HG03354 (cell line): ENCODE measurements around the gene ME1.
A peak's percentile ranks its signal among the peaks of the same experiment; 100 is the strongest.

ENCODE experiments used
- ATAC-seq: cut with Tn5 transposase; IDR thresholded peaks from one replicate; pipeline ENCODE4 v1.9.1; 2021; ENCODE audit warnings: mild to moderate bottlenecking; ENCODE audit not compliant: unreplicated experiment, poor library complexity, severe bottlenecking

The ME1 gene

GRCh38 chr6:83433177-83433576 lies 2.3 kb upstream of the ME1 start:
- ATAC-seq, result no peak

- no peak for ATAC-seq
Measured at GRCh38 chr6:83432636-83433035, 1.8 kb upstream of the ME1 start.

GRCh38 chr6:83431545-83432155 lies 799 bp upstream of the ME1 start:
- no peak for ATAC-seq

DNA sequence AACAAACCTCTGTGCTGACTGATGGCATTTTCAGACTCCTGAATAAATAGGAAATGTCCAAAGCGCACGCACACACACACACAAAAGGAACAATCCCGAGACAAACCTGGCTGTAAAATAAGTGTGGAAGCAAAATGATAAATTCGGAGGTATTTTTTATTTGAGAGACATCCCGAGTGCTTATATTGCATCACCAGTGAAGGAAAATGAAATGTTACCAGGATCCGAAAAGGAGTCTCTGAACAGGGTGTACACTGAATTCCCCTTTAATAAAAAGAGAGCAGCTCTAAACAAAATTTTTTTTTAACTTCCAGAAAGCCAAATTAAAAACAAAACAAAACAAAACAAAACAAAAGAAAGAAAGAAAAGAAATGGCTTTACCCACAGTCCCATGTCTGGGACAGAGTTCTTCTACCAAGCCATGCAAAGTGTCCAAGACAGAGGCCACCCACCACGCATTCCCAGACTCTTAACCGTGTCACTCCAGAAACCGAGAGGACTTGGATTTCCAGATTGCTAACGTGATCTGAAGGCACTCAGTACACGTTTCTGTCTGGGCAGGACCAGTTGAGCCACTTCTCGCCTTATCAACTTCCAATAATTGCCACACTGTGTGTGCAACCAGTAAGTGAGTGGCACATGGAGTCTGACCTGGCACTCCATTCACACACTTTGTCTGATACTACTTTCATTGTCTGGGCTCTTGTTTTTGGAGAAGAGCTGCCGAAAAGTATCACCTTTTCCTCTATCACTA lies 817 bp downstream of the ME1 start:
- peak; percentile 9 for ATAC-seq

- no peak for ATAC-seq
Measured at GRCh38 chr6:83429269-83429668, 1.6 kb downstream of the ME1 start.

GRCh38 chr6:83424392-83425018 lies 6.3 kb downstream of the ME1 start:
- no peak for ATAC-seq

- peak; percentile 76 for ATAC-seq
Measured at GRCh38 chr6:83417880-83418663, 12.8 kb downstream of the ME1 start.

DNA sequence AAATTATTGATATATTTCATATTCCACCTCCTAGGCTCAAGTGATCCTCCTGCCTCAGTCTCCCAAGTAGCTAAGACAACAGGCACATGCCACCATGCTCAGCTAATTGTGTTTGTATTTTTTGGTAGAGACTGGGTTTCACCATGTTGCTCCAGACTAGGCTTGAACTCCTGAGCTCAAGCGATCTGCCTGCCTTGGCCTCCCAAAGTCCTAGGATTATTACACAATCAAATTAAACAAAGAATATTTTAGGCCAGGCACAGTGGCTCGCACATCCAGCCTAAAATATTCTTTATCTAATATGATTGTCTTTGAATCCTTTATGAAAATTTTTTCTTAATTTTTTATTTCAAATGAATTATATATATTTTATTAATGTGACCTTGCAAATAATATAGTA lies 17.8 kb downstream of the ME1 start:
- no peak for ATAC-seq

DNA sequence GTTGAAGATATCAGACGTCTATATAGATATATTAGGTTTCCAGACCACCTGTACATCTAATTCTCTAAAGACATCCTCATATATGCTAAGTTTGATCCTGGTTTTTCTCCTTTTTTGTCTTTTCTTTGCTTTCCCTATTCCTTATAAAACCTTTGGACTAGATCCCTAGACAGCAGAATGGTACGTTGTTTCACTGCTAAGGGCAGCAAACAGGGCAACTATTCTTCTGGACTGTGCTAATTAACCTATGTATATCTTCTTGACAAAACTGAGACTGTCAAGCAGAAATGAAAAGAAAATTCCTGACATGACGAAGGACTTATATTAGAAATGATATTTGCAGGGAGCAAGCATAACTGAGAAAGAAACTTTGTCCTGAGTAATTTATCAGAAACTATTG lies 19.1 kb downstream of the ME1 start:
- ATAC-seq, result no peak

DNA sequence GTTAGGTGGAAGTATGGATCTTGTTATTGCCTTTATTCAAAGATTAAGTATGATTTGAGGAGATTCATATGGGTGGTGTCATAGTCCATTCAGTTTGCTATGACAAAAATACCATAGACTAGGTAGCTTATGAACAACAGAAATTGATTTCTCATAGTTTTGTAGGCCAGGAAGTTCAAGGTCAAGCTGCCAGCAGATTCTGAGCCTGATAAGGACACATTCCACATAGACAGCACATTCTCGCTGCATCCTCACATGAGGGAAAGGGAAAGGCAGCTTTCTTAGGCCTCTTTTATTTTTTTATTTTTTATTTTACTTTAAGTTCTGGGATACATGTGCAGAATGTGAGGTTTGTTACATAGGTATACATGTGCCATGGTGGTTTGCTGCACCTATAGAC lies 27.7 kb downstream of the ME1 start:
- ATAC-seq, result no peak

- no peak for ATAC-seq
Measured at GRCh38 chr6:83389606-83390005, 41.2 kb downstream of the ME1 start.

DNA sequence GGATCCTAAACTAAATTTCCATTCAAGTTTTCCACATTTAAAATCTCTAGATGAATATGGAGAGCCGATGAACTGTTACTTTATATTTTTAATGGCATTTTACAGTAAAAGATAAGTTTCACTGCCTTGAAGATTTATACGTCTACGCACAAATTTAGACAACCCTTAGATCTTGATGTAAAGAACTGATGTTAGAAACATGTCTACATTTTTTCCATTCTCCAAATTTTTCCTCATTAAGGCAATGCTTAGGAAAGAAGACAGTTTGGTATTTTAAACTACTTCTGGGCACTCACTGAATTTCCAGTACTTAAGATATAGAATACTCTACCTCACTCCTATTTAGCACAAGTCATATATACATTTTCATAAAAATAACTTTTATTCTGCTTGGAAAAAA lies 45.4 kb downstream of the ME1 start:
- ATAC-seq, result no peak

GRCh38 chr6:83384751-83385150 lies 46.1 kb downstream of the ME1 start:
- no peak for ATAC-seq

DNA sequence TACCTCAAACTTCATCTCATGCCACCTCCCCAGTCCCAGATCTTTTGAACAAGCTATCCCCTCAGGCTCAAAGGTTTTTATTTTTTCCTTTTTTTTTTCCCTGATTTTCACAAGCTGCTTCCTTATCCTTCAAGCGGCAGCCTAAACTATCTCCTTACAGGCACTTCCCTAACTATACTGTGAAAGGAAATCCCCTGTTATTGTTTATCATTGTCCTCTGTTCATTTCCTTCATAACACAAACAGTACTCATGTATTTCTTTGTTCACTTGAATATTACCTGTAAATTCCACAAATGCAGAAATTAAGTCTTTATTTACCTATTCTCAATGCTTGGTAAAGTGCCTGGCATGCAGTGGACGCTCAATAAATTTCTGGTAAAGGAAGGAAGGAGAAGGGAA lies 48.9 kb downstream of the ME1 start:
- ATAC-seq, result no peak

DNA sequence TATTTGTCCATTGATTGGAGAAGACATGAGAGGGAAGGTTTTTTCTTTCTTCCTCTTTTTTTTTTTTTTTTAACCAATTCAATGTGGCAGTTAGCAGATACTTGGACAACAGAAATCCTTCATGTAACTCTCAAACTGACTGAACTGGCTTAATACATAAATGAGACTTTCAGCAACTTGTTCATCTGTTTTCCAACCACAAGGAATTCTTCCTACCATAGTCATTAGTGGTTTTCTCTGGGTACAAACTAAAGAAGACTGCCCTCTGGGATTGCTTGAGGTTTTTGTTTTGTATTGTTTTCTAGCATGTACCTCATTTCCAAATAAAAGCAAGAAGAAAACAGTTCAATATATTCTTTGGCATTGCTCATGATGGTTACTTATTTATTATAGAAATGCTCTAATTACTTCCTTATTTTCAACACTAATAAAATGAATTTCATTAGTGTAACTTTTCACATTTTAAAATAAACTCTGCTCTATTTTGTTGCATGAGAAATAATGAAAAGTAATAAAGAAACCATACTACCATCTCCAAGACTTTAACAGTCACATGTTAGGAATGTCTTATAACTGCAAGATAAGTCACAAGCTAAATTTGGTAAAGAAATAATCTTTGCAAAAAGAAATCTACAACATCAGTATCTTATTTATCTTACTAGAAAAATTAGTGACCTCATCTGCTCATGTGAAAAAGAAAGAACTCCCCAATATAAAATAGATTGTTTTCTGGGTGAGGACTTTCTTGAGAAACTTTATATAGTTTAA lies 52.0 kb downstream of the ME1 start:
- ATAC-seq, result no peak

DNA sequence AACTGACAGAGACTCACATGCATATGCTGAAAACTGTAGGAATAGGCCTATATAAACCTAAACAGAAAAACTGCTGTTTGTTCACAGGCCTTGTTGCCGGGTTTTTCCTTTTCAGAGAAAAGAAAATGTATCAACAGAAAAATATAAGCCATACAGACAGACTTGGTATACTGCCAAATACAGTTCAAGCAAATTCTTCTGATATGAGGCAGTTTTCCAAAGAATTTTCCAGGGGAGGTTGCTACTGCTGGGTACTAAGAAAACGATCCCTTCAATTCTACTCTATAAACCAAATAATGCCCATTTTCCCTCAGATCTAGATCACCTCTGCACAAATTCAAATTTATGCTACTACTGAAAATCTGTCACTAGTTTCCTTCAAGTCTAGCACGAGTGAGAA lies 59.4 kb downstream of the ME1 start:
- ATAC-seq, result no peak

- no peak for ATAC-seq
Measured at GRCh38 chr6:83370567-83370966, 60.3 kb downstream of the ME1 start.

DNA sequence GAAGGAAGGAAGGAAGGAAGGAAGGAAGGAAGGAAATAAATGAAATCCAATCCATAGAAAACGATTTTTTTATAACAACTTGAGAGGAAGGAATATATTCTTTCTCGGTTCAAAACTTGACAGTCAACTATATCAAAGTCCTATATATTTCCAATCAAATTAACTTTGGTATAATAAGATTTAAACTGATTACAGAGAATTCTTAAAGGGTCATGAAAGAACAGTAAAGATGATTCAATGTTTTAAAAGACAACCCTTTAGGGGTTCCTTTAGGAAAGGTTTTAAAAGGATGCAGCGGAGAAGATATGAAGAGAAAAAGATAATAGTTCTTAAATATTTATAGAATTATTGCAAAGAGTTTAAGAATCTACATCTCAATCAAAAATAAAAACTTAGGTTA lies 61.2 kb downstream of the ME1 start:
- no peak for ATAC-seq

DNA sequence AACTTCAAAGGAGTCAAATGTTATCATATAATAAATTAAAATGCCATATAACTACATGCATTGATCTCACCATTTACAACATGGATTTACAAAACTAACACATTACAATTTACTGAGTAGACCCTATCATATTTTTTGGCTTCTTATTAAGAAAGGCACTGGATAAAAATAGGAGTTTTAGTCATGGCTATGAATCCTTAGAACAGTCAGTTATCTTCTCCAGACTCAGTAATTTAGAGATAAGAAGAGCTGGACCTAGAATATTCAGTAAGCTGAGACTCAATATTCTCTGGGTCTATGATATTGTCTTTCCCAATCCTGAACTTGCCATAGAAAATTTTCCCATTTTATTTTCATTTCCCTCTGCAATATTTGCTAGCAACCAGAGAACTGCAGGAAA lies 62.3 kb downstream of the ME1 start:
- no peak for ATAC-seq

DNA sequence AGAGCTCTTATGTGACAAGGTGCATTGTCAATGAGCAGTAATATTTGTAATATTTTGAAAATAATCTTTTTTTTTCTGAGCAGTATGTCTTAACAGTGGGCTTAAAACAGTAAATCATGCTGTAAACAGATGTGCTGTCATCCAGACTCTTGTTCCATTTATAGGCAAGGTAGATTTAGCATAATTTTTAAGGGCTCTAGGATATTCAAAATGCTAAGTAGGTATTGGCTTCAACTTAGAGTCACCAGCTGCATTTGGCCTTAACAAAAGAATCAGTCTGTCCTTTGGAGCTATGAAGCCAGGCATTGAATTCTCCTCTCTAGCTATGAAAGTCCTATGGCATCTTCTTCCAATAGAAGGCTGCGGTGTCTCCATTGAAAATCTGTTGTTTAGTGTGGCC lies 63.7 kb downstream of the ME1 start:
- no peak for ATAC-seq
